ENCODE data around the gene ITGAL. TPM values are rescaled to one million over a fixed set of nuclear protein-coding genes. Genes with fewer than 3 reads are reported as not detected.

ITGAL gene
- total and polyA plus RNA-seq, 2 experiments from 2014 or later: 0.95 to 3.4 TPM

DNA sequence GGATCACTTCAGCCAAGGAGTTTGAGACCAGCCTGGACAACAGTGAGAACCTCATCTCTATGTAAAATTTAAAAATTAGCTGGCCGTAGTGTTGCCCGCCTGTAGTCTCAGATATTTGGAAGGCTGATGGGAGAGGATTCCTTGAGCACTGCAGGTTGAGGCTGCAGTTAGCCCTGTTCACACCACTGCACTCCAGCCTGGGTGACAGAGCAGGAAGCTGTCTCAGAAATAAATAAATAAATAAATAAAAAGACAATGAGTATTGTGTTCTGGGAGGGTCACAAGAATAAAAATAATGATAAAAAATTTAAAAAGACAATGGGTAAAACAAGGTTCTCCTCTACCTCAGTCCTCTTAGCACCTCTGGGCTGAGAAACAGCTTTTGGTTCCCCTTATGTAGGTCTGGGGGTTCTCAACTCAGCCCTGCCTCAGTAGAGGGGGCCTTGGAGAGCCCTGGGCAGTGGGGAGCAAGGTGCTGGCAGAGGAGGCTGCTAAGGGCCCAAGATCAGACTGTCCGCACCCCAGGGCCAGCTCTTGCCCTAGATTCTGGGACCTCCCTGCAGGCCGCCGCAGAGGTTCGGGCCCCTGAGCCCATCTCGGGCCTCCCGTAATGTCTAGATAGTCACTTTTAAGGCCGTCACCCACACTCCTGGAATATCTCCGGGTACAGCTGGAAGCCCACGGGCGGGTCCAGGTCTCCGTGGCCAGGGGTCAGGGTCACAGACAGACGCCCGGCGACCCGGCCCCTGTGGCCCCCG, 82.2 kb downstream of the ITGAL start:
- no peak overlapping the region for H3K4me2 ChIP-seq
- DNase-seq (ENCODE audit: low spot score): no peak
- TF ChIP-seq EZH2phosphoT487 (IDR thresholded peaks at IDR 0.05; ENCODE audit: low read depth, severe bottlenecking, unreplicated experiment): no peak
- TF ChIP-seq, protein P1, sequence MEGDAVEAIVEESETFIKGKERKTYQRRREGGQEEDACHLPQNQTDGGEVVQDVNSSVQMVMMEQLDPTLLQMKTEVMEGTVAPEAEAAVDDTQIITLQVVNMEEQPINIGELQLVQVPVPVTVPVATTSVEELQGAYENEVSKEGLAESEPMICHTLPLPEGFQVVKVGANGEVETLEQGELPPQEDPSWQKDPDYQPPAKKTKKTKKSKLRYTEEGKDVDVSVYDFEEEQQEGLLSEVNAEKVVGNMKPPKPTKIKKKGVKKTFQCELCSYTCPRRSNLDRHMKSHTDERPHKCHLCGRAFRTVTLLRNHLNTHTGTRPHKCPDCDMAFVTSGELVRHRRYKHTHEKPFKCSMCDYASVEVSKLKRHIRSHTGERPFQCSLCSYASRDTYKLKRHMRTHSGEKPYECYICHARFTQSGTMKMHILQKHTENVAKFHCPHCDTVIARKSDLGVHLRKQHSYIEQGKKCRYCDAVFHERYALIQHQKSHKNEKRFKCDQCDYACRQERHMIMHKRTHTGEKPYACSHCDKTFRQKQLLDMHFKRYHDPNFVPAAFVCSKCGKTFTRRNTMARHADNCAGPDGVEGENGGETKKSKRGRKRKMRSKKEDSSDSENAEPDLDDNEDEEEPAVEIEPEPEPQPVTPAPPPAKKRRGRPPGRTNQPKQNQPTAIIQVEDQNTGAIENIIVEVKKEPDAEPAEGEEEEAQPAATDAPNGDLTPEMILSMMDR (IDR thresholded peaks at IDR 0.05; ENCODE audit: poor library complexity): no peak
- H3K4me3 ChIP-seq: no peak overlapping the region
- H3K79me2 ChIP-seq: peaks cover 62% of the 10 kb centered on the region
- peaks cover 21% of the 10 kb centered on the region for H3K4me1 ChIP-seq (ENCODE audit: insufficient read depth)
- H3K27me3 ChIP-seq: no peaks in the 10 kb centered on the region
- H3K27ac ChIP-seq: no peak overlapping the region
- no peaks in the 10 kb centered on the region for H3K36me3 ChIP-seq (replicated peaks; ENCODE audit: insufficient read depth, low read depth)
- no peaks in the 10 kb centered on the region for H3K9me2 ChIP-seq (replicated peaks; ENCODE audit: insufficient read depth)
- H4K20me1 ChIP-seq (ENCODE audit: insufficient read depth, poor library complexity, severe bottlenecking): no peaks in the 10 kb centered on the region
- no peak overlapping the region for H2AFZ ChIP-seq
- WGBS (ENCODE audit: low lambda C conversion rate, missing lambda C conversion rate): 98% methylated on average over 16 of the region's 18 CpGs
- no peaks in the 10 kb centered on the region for H3K9me3 ChIP-seq (ENCODE audit: low read depth)

DNA sequence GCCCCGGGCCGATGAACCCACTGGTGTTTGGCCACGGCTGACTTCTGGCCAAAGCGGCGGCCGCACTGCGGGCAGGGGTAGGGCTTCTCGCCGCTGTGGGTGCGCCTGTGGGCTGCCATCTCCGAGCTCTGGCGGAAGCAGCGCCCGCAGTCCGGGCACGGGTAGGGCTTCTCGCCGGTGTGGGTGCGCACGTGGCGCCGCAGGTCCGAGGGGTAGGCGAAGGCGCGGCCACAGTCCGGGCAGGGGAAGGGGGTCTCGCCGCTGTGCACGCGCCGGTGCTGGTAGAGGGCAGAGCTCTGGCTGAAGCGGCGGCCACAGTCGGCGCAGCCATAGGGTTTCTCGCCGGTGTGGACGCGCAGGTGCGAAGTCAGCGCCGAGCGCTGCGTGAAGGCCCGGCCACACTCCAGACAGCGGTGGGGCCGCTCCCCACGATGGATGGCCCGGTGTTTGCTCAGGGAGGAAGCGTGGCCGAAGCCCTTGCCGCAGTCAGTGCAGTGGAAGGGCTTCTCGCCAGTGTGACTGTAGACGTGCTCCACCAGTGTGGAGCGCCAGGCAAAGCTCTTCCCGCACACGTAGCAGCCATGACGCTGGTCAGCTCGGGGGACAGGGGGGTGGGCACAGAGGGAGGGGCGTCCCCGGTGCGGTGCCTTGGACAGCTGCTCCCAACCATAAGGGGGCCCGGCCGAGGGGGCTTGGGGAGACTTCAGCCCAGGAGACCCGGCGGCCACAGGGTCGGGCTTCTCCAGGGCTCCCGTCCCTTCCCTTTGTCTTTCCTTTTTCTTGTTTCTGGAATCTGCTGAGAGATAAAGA, 83.0 kb downstream of the ITGAL start:
- 98% methylated on average over 57 of the region's 69 CpGs for WGBS (ENCODE audit: low lambda C conversion rate, missing lambda C conversion rate)
- Histone ChIP-seq H2AFZ (no peak overlapping the region), H3K79me2 (peaks cover 56% of the 10 kb centered on the region), H3K9me2 (replicated peaks; ENCODE audit: insufficient read depth) (no peaks in the 10 kb centered on the region), H3K27me3 (no peaks in the 10 kb centered on the region), H3K4me2 (peak overlapping the region; percentile 98), H3K27ac (no peak overlapping the region), H3K9me3 (ENCODE audit: low read depth) (no peaks in the 10 kb centered on the region), H3K4me1 (ENCODE audit: insufficient read depth) (peaks cover 18% of the 10 kb centered on the region), H4K20me1 (ENCODE audit: insufficient read depth, poor library complexity, severe bottlenecking) (no peaks in the 10 kb centered on the region), H3K4me3 (no peak overlapping the region), H3K36me3 (replicated peaks; ENCODE audit: insufficient read depth, low read depth) (no peaks in the 10 kb centered on the region)
- TF ChIP-seq EZH2 (IDR thresholded peaks at IDR 0.05; ENCODE audit: borderline replicate concordance): no peak
- TF ChIP-seq, protein P1 (IDR thresholded peaks at IDR 0.05; ENCODE audit: poor library complexity): no peak
- no peak for TF ChIP-seq EZH2phosphoT487 (IDR thresholded peaks at IDR 0.05; ENCODE audit: low read depth, severe bottlenecking, unreplicated experiment)
- DNase-seq (ENCODE audit: low spot score): no peak

DNA sequence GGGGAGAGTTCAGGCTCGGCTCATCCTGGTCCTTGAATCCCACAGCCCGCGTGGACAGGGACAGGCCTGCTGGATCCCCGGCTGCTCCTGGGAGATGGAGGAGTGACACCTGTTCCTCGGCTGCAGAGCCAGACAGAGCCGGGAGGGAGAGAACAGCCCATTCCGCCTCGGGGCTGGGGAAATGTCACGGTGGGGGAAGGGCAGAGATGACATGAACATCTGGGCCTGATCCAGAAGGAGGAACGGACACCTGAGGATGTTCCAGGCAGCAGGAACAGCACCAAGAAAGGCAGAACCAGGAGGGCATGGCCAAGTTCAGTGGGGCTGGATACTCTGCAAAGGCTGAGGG, 83.6 kb downstream of the ITGAL start:
- TF ChIP-seq EZH2 (IDR thresholded peaks at IDR 0.05; ENCODE audit: borderline replicate concordance): no peak
- no peak for TF ChIP-seq EZH2phosphoT487 (IDR thresholded peaks at IDR 0.05; ENCODE audit: low read depth, severe bottlenecking, unreplicated experiment)
- TF ChIP-seq, protein P1 (IDR thresholded peaks at IDR 0.05; ENCODE audit: poor library complexity): no peak
- peak overlapping the region; percentile 93 for H3K27ac ChIP-seq
- no peak overlapping the region for H3K4me3 ChIP-seq

More for the DNA sequence above, 83.6 kb downstream of the ITGAL start:
- no peaks in the 10 kb centered on the region for H4K20me1 ChIP-seq (ENCODE audit: insufficient read depth, poor library complexity, severe bottlenecking)
- H3K4me1 ChIP-seq (ENCODE audit: insufficient read depth): peaks cover 18% of the 10 kb centered on the region
- no peaks in the 10 kb centered on the region for H3K27me3 ChIP-seq
- H3K9me3 ChIP-seq (ENCODE audit: low read depth): no peaks in the 10 kb centered on the region
- H3K9me2 ChIP-seq (replicated peaks; ENCODE audit: insufficient read depth): no peaks in the 10 kb centered on the region
- no peak overlapping the region for H2AFZ ChIP-seq
- DNase-seq (ENCODE audit: low spot score): no peak
- H3K79me2 ChIP-seq: peaks cover 54% of the 10 kb centered on the region
- H3K4me2 ChIP-seq: peak overlapping the region; percentile 98
- WGBS (ENCODE audit: low lambda C conversion rate, missing lambda C conversion rate): 72% methylated on average over 10 of the region's 10 CpGs
- H3K36me3 ChIP-seq (replicated peaks; ENCODE audit: insufficient read depth, low read depth): no peaks in the 10 kb centered on the region

Measured in hepatocyte (in vitro differentiated cells).